HepG2 (cell line): Measurements from ENCODE around the gene CTNND2.

ENCODE experiments used
- CTCF ChIP-seq: sonication (generic); formaldehyde crosslinking; IDR thresholded peaks from 2 replicates; pipeline ENCODE4 v1.5.0; 2020; ENCODE audit warnings: mild to moderate bottlenecking, missing genetic modification reagents, moderate library complexity
- POLR2A ChIP-seq, 2 experiments: IDR thresholded peaks; 2 replicates each; pipeline ENCODE4 v1.6.1; 2011; ENCODE audit warnings: low read depth in 2 of 2, low read length in 2 of 2, mild to moderate bottlenecking in 1 of 2, moderate library complexity in 1 of 2; ENCODE audit not compliant: insufficient read depth in 1 of 2
- ZNF263 ChIP-seq: sonication (generic); formaldehyde crosslinking; IDR thresholded peaks from 2 replicates; pipeline ENCODE4 v1.4.0; 2020; ENCODE audit warnings: missing genetic modification reagents
- ZNF552 ChIP-seq: sonication (generic); formaldehyde crosslinking; IDR thresholded peaks from 2 replicates; pipeline ENCODE4 v1.9.0; 2022; ENCODE audit warnings: missing genetic modification reagents, mild to moderate bottlenecking, borderline replicate concordance

DNA sequence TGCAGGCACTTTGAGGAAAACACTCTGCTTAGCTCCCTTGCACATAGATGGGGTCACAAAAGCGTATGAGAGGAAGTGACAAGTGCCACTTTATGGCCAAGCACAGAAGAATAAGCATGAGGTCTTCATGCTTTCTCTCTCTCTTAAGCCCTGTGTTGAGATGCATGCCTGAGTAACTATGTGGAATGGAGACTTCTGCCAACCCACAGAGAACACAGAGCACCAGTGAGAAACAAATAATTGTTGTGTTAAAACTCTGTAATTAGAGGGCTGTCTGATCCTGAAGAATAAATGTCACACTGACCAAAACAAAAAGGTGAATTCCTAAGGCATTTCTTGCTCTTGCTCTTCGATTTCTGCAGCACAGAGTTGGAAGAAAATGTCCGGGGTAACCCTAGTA lies 488.5 kb downstream of the CTNND2 start:
- TF ChIP-seq CTCF (CRISPR knock-in tag) (no peak), POLR2A (IDR thresholded peaks at IDR 0.05; ENCODE audit: insufficient read depth in 1 of 2, low read depth in 2 of 2, low read length in 2 of 2) (no peak), ZNF263 (CRISPR knock-in tag) (no peak), ZNF552 (CRISPR knock-in tag) (no peak)
